Epidermal melanocyte (primary cell): ENCODE measurements around the gene APCDD1.
"Not testable (repeated sequence)": the region's sequence is repeated elsewhere in the genome, so short reads cannot be mapped to it uniquely, and the experiment has no call there.

Experiments
- DNase-seq: peaks from one replicate; pipeline ENCODE4 v3.0.0; 2011; ENCODE audit warnings: low spot score; ENCODE audit not compliant: insufficient read length

The APCDD1 gene

DNA sequence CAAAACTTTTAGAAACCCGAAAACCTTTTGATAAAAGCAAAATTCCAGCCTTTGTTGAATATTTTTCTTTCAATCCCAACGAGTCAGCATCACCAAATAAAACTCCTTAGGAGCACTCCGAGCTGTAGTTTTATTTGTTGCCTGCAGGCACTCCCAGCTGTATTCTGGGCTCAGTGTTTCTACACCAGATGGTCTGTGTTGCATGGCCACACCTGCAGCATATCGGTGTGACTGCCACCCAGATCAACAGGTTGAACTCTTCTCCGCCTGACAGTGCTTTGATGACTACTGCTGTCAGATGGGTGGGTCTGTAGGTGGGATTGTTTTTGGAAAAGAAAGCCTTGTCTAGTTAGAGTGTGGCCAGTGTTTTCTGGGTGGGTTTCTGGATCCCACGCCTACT lies 32.7 kb downstream of the APCDD1 start:
- DNase-seq: no peak

DNA sequence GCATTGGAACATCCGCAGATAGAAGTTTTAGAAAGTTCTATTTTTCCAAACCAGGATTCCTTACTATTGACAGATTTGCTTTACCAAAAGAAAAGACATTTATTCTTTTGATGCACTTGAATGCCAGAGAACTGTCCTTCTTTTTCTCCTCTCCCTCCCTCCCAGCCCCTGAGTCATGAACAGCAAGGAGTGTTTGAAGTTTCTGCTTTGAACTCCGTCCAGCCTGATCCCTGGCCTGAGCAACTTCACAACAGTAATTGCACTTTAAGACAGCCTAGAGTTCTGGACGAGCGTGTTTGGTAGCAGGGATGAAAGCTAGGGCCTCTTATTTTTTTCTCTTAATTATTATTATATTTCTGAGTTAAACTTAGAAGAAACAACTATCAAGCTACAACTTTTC lies 33.6 kb downstream of the APCDD1 start:
- no peak for DNase-seq

GRCh38 chr18:10490401-10491165 lies 36.1 kb downstream of the APCDD1 start:
- no peak for DNase-seq

- DNase-seq: no peak
These were observed 41.5 kb downstream of the APCDD1 start for GRCh38 chr18:10495936-10496335.

DNA sequence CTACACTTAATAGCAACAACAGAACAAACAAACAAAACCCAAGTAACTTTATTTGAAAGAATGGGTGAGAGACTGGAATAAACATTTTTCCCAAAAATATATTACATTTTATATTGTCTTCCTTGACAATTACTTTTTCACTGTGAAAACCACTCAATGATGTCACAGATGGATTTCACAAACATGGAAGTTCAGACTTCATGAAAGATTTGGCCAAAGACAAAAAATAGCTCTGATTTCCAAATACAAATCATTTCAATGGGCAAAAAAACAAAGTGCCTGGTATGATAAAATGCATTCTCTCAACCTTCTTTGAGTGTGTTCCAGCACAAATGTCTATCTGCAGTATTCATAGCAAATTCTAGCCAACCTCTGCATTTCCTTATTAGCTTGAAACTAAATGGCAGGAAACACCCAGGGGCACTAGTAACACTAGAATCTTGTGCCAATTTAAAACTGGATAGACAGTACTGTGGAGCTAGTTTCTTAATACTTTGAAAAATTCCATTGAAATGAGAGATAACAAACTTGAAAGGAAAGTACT lies 42.8 kb downstream of the APCDD1 start:
- DNase-seq: peak; percentile 30

GRCh38 chr18:10499230-10499629 lies 44.8 kb downstream of the APCDD1 start:
- DNase-seq: no peak

DNA sequence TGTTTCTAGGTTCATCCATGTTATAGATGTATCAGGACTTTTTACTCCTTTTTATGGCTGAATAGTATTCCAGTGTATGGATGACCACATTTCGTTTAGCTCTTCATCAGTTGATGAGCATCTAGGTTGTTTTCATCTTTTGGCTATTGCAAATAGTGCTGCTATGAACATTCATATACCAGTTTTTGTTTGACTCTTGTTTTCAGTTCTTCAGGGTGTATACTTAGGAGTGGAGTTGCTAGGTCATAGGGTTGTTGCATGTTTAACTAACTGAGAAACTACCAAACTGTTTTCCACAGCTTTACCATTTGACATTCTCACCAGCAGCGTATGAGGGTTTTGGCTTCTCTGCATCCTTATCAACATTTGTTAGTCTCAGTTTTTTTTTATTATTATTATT lies 45.6 kb downstream of the APCDD1 start:
- DNase-seq: no peak

DNA sequence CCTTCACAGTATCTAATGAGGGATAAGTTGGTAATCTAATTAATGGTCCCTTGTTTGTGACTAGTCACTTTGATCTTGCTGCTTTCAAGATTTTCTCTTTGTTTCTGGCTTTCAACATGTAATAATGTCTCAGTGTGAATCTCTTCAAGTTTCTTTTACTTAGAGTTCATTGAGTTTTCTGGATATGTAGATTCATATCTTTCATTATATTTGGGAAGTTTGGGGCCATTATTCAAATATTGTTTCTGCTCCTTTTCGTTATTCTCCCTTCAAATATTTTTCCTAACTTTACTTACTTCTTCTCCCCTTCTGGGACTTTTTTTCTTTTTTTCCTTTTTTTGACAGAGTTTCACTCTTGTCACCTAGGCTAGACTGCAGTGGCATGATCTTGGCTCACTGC lies 50.3 kb downstream of the APCDD1 start:
- no peak for DNase-seq

DNA sequence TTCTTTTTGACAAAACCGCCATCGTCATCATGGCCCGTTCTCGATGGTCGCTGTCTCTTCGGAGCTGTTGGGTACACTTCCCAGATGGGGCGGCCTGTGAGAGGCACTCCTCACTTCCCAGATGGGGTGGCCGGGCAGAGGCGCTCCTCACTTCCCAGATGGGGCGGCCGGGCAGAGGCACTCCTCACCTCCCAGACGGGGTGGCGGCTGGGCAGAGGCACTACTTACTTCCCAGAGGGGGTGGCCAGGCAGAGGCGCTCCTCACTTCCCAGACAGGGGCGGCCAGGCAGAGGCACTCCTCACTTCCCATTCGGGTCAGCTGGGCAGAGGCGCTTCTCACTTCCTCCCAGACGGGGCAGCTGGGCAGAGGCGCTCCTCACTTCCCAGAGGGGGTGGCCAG lies 51.5 kb downstream of the APCDD1 start:
- DNase-seq: not testable (repeated sequence)

DNA sequence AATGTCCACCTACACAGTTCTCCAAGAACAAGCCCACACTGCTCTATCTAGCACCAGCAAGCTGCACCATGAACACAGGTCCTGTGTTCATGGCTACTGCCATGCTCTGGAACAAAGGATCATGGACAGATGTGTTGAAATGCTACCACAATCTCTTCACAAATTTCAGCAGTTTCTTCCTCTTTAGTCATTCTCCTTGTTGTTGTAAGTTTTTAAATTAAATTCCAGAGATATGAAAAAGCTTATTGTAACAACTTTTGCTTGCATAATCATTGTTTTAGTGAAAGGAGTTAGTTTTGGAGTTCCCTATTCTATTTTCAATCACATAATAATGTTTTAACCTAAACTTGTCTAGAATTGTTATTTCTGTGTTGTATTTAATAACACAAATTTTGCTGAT lies 54.2 kb downstream of the APCDD1 start:
- DNase-seq: no peak

- DNase-seq: peak; percentile 34
These were observed 56.8 kb downstream of the APCDD1 start for GRCh38 chr18:10511236-10511635.

GRCh38 chr18:10514082-10514481 lies 59.6 kb downstream of the APCDD1 start:
- DNase-seq: no peak

DNA sequence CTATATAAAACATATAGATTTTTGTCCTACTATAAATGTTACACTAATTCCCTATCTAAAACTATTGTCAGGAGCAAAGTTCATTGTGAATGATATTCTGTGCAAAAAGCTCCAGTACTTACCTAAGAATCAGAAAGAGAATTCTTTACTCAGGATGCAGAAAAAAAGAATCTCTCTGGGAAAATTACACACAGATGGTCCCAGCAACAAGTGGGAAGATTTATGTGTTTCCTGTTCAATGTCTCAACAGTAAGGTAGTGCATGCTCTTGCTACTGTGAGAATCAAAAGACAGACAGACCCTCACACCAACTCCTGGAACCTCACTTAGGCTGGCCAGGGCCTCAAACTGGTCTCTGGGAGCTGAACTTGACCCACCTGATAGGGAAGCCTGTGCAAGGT lies 60.2 kb downstream of the APCDD1 start:
- DNase-seq: no peak

GRCh38 chr18:10515456-10515855 lies 61.0 kb downstream of the APCDD1 start:
- DNase-seq: no peak

DNA sequence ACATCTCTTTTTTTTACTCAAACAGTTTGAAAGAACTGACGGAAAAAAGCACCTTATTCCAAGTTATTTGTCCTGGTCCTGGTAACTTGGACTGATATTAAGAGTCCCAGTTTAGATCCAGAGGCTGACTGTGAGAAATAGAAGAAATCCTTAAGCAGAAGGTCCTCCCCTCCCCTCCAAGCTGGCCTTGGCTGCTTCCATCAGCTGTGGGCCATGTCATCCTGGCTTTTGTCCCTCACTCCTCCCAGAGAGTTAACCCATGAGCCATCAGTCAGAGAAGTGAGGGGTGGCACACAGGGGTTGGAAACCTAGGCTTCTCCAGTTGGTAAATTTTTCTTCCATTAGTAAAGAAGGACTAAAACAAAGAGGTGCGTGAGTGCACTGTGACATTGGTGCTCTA lies 61.6 kb downstream of the APCDD1 start:
- no peak for DNase-seq

DNA sequence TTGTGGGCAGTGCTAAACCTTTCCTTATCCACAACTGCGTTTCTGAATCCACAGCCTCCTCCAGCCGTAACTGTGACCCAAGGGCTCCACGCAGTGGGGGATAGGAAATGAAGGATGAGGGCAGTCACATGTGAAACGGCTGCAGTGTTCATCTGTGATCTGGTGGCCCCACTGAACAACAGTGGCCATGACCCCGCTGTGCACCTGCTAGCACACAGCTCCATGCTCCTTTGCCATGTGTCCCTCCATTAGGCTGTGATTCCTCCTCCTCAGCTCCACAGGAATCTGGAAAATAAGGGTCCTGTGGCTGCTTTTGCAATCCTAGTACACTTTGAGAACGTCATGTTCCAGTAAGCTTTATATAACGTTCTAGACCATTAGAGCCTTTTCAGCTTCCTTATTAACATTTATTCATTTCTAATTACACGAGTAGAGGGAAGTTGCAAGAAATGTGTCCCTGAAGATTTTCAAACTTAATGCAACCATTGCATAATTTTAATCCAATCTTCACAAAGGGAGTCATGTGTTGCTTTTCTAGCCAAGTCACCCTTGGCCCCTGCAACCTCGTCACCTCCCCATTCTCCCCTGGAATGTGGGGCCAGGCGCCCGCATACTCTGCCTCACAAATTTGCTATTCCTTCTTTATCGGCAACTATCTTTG lies 64.3 kb downstream of the APCDD1 start:
- no peak for DNase-seq

DNA sequence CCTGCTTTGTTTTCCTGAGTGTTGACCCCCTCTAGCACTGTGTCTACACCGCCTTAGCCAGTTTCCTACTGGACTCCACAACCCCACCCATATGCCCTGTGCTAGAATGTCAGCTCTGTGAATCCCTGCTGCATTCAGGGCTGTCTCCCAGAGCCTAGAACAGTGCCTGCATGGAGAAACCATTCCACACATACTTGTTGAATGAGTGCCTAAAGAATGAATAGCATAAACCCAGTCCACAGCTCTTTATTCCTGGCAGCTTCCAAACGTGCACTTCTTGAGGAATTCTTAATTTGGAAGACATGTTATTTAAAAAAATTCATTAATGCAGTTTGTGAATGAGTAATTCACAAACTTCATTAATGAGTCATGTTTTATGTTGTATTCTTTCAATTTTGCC lies 64.9 kb downstream of the APCDD1 start:
- DNase-seq: no peak

GRCh38 chr18:10519999-10520935 lies 65.8 kb downstream of the APCDD1 start:
- peak; percentile 79 for DNase-seq

DNA sequence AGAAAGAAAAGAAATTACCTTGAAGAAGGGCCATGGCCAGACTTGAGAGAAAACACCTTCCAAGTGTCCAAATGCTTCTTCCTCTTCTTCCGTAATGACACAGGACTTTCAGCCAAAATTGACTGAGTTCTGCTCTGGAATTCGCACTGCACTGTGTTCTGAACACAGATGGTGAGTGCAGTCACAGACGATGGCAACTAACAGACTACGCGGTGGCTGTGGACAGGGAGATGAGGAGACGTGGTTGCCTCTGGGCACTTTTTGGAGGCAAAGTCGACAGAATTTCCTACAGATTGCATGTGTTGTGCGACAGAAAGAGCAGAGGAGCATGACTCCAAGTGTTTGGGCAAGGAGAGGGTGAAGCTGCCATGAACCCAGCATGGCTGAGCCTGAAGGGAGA lies 67.1 kb downstream of the APCDD1 start:
- DNase-seq: no peak

- DNase-seq: no peak
These were observed 68.1 kb downstream of the APCDD1 start for GRCh38 chr18:10522574-10522973.

GRCh38 chr18:10523544-10523943 lies 69.1 kb downstream of the APCDD1 start:
- DNase-seq: no peak
